DND-41 (cell line): ENCODE measurements around the gene GLB1L3.

ENCODE experiments used
- EZH2 ChIP-seq: IDR thresholded peaks from 3 replicates; pipeline ENCODE4 v1.6.1; 2012; ENCODE audit warnings: borderline replicate concordance, low read depth, mild to moderate bottlenecking, moderate library complexity, low read length, inconsistent platforms; ENCODE audit not compliant: severe bottlenecking
- TF ChIP-seq, protein P1 (sequence below): IDR thresholded peaks from 2 replicates; pipeline ENCODE4 v1.5.1; 2012; ENCODE audit warnings: borderline replicate concordance, low read length, moderate library complexity, mild to moderate bottlenecking; ENCODE audit not compliant: poor library complexity, severe bottlenecking; ENCODE audit errors: extremely low read depth

GRCh38 chr11:134330611-134331353 lies 54.6 kb downstream of the GLB1L3 start:
- TF ChIP-seq, protein P1, sequence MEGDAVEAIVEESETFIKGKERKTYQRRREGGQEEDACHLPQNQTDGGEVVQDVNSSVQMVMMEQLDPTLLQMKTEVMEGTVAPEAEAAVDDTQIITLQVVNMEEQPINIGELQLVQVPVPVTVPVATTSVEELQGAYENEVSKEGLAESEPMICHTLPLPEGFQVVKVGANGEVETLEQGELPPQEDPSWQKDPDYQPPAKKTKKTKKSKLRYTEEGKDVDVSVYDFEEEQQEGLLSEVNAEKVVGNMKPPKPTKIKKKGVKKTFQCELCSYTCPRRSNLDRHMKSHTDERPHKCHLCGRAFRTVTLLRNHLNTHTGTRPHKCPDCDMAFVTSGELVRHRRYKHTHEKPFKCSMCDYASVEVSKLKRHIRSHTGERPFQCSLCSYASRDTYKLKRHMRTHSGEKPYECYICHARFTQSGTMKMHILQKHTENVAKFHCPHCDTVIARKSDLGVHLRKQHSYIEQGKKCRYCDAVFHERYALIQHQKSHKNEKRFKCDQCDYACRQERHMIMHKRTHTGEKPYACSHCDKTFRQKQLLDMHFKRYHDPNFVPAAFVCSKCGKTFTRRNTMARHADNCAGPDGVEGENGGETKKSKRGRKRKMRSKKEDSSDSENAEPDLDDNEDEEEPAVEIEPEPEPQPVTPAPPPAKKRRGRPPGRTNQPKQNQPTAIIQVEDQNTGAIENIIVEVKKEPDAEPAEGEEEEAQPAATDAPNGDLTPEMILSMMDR = no peak
- peak; percentile 38 for TF ChIP-seq EZH2
